Stimulated activated CD8-positive, alpha-beta memory T cell treated with anti-CD3 and anti-CD28 coated beads, Interleukin-7, amount 100 ng/mL, for 1 hour (primary cell): ENCODE measurements around the gene MC3R.

Source experiments
- DNase-seq, 2 donors: peaks; one replicate each; pipeline ENCODE4 v3.0.0-alpha.2; 2020; ENCODE audit warnings: low read depth in 2 of 2

MC3R gene

GRCh38 chr20:56249956-56250355 is 1.4 kb downstream of the MC3R start:
- DNase-seq = no peak

GRCh38 chr20:56257604-56258003 is 9.1 kb downstream of the MC3R start:
- DNase-seq = no peak

- no peak for DNase-seq
These were observed 11.4 kb downstream of the MC3R start for GRCh38 chr20:56259948-56260347.

- DNase-seq = no peak
These were observed 20.0 kb downstream of the MC3R start for GRCh38 chr20:56268536-56268935.

GRCh38 chr20:56271974-56272373 is 23.4 kb downstream of the MC3R start:
- DNase-seq = no peak

GRCh38 chr20:56273491-56273890 is 25.0 kb downstream of the MC3R start:
- no peak for DNase-seq

- no peak for DNase-seq
These were observed 25.6 kb downstream of the MC3R start for GRCh38 chr20:56274156-56274555.

- DNase-seq = no peak
These were observed 29.7 kb downstream of the MC3R start for GRCh38 chr20:56278196-56278595.

GRCh38 chr20:56285496-56285895 is 37.0 kb downstream of the MC3R start:
- no peak for DNase-seq

GRCh38 chr20:56289652-56290051 is 41.1 kb downstream of the MC3R start:
- no peak for DNase-seq

- no peak for DNase-seq
These were observed 50.8 kb downstream of the MC3R start for GRCh38 chr20:56299362-56299761.
